NT2/D1 (cell line): ENCODE results near the gene NYNRIN.

ENCODE experiments used
- SUZ12 ChIP-seq: IDR thresholded peaks from 2 replicates; pipeline ENCODE4 v1.6.1; 2011; ENCODE audit not compliant: insufficient read length, insufficient read depth; ENCODE audit errors: extremely low read depth
- YY1 ChIP-seq: IDR thresholded peaks from 2 replicates; pipeline ENCODE4 v1.6.1; 2011; ENCODE audit not compliant: insufficient read length, insufficient read depth

DNA sequence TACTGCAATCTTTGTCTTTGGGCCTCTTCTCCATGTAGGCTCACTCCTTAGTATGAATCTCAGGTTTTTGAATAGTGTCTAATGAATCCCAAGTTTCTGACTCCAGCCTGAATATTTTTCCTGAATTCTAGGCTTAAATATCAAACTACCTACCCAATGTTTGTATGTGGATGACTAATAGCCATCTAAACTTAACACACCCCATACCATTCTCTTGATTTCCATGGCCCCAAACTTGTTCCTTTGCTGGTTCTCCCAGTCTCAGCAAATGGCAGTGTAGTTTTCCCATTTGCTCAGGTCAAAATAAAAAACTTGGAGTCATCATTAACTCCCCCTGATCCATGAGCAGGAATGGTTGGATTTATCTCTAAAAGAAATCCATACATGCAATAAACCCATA, 62.5 kb downstream of the NYNRIN start:
- TF ChIP-seq YY1 = no peak
- TF ChIP-seq SUZ12 = no peak
